ENCODE results near the gene ZPR1. TPM values are rescaled to one million over a fixed set of nuclear protein-coding genes. Genes with fewer than 3 reads are reported as not detected.

Gene ZPR1
- total RNA-seq, 6 donors from 2014 or later = 17.6 to 56.1 (median 34.4) TPM

GRCh38 chr11:116786966-116787365 lies 857 bp downstream of the ZPR1 start:
- TF ChIP-seq POLR2AphosphoS5 (IDR thresholded peaks at IDR 0.05) (no peak), POLR2A (IDR thresholded peaks at IDR 0.05) (no peak), EP300 (IDR thresholded peaks at IDR 0.05) (no peak), CTCF (IDR thresholded peaks at IDR 0.05) (no peak)
- peaks cover 17 to 40% (median 23%) of the 10 kb centered on the region in 4 donors for H3K4me1 ChIP-seq
- no peak for DNase-seq
- H3K27me3 ChIP-seq = no peaks in the 10 kb centered on the region
- ATAC-seq (ENCODE audit: low FRiP score in 2 of 2) = no peak
- peaks cover 31 to 49% (median 43%) of the 10 kb centered on the region in 4 donors for H3K36me3 ChIP-seq
- H3K4me3 ChIP-seq = peak overlapping the region; percentile 79 to 99 (median 97)
- H3K27ac ChIP-seq = peak overlapping the region in 2 of 4 donors; percentile 92 to 95
- no peaks in the 10 kb centered on the region for H3K9me3 ChIP-seq
- WGBS, 2 donors = 65 to 68% methylated on average over 5 of the region's 5 CpGs

DNA sequence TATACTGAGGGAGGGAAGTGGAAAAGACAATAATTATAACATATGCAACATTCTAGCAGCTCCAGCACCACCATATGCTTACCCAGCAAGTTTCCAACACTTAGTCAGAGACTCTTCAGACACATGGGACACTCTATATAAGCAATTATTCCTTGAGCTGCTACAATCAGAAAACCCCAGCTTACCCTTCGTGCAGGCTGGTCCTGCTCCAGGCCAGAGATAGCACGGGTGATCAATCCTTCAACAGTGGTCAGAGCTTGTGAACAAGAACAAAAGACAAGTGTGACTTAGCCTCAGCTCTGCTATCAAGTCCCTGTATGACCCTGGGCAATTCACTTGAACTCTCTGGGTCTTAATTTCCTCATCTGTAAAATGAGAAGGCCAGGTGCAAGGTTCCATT lies 1.5 kb downstream of the ZPR1 start:
- H3K4me3 ChIP-seq = no peak overlapping the region
- ATAC-seq (ENCODE audit: low FRiP score in 2 of 2) = no peak

DNA sequence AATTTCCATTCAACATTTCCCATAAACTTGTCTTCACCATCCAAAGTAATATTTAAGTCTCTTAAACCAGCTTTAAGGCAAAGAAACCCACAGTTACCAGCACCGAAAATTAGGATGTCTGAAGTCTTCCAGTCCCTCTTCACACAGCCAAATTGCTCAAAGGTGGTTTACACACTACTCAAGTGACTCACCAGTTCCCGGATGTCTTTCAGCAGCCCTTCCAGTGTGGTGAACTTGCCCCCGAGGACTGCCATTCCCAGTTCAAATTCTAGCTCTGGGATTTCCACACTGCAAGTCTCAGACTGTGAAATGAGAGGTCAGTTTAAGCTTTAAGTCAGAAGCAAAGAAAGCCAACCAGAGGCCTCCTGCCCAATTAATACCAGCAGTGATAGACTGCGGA lies 5.1 kb downstream of the ZPR1 start:
- H3K27ac ChIP-seq = no peak overlapping the region
- peaks cover 50 to 91% (median 76%) of the 10 kb centered on the region in 4 donors for H3K36me3 ChIP-seq
- H3K27me3 ChIP-seq = no peaks in the 10 kb centered on the region
- WGBS, 2 donors = 89 to 91% methylated on average over 4 of the region's 4 CpGs
- no peak for TF ChIP-seq POLR2AphosphoS5 (IDR thresholded peaks at IDR 0.05)
- TF ChIP-seq CTCF (IDR thresholded peaks at IDR 0.05) = no peak
- no peak for TF ChIP-seq POLR2A (IDR thresholded peaks at IDR 0.05)
- TF ChIP-seq EP300 (IDR thresholded peaks at IDR 0.05) = no peak
- H3K9me3 ChIP-seq = no peaks in the 10 kb centered on the region
- no peak for DNase-seq
- H3K4me1 ChIP-seq = peaks cover 9 to 18% (median 10%) of the 10 kb centered on the region in 4 donors
- no peak for ATAC-seq (ENCODE audit: low FRiP score in 2 of 2)
- H3K4me3 ChIP-seq = no peak overlapping the region

More for the DNA sequence above, 1.5 kb downstream of the ZPR1 start:
- no peak for TF ChIP-seq POLR2A (IDR thresholded peaks at IDR 0.05)
- TF ChIP-seq POLR2AphosphoS5 (IDR thresholded peaks at IDR 0.05) = no peak
- TF ChIP-seq EP300 (IDR thresholded peaks at IDR 0.05) = no peak
- no peak for TF ChIP-seq CTCF (IDR thresholded peaks at IDR 0.05)
- Histone ChIP-seq H3K9me3 (no peaks in the 10 kb centered on the region), H3K4me1 (peaks cover 12 to 34% (median 20%) of the 10 kb centered on the region in 4 donors), H3K36me3 (peaks cover 34 to 55% (median 49%) of the 10 kb centered on the region in 4 donors), H3K27me3 (no peaks in the 10 kb centered on the region), H3K27ac (no peak overlapping the region)
- no peak for DNase-seq
- 88 to 100% methylated on average over 2 of the region's 2 CpGs for WGBS, 2 donors

DNA sequence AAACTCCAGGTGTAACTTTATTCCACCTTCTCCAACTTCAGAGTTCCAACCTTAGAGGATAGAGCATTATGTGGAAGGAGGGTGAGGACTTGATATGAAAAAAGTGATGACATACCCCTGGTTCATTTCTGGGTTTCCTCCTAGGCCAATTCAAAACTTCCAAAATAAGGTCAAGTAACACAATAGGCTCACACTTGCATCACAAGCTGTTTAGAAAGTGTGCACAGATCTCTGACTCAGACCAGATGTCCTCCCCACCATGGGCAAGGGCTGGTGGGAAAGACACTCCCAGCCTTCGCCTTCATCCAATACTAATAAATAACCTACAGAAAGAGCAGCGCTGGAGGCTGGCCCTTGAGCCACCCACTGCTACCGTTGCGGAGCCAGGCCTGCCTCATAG lies 9.3 kb downstream of the ZPR1 start:
- no peak for ATAC-seq (ENCODE audit: low FRiP score in 2 of 2)
- peaks cover 0 to 7% (median 2%) of the 10 kb centered on the region in 4 donors for H3K4me1 ChIP-seq
- no peak overlapping the region for H3K4me3 ChIP-seq
- WGBS, 2 donors = 98 to 99% methylated on average over 4 of the region's 4 CpGs
- H3K27me3 ChIP-seq = no peaks in the 10 kb centered on the region
- H3K9me3 ChIP-seq = no peaks in the 10 kb centered on the region
- TF ChIP-seq EP300 (IDR thresholded peaks at IDR 0.05) = no peak
- no peak for TF ChIP-seq POLR2A (IDR thresholded peaks at IDR 0.05)
- TF ChIP-seq CTCF (IDR thresholded peaks at IDR 0.05) = no peak
- no peak for TF ChIP-seq POLR2AphosphoS5 (IDR thresholded peaks at IDR 0.05)
- no peak overlapping the region for H3K27ac ChIP-seq
- DNase-seq = no peak
- peaks cover 33 to 71% (median 49%) of the 10 kb centered on the region in 4 donors for H3K36me3 ChIP-seq

DNA sequence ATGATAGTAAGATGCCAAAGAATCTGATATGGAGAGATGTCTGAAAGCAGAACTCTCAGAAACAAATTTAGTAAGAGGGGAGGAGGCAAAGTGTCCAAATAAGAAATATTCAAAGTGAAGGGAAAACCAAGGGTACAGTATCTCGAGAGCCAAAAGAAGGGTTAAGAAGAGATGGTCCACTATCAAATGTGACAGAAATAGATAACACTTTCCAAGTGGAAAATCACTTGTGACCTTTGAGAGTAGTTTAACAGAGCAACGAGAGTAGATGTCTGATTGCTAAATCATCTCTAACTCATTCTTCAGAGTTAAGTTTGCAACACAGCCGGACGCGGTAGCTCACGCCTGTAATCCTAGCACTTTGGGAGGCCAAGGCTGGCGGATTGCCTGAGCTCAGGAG lies 10.8 kb downstream of the ZPR1 start:
- H3K4me1 ChIP-seq = peaks cover 0 to 10% (median 5%) of the 10 kb centered on the region in 4 donors
- H3K27me3 ChIP-seq = no peaks in the 10 kb centered on the region
- no peak overlapping the region for H3K27ac ChIP-seq
- TF ChIP-seq CTCF (IDR thresholded peaks at IDR 0.05) = no peak
- no peak for TF ChIP-seq POLR2AphosphoS5 (IDR thresholded peaks at IDR 0.05)
- no peak for TF ChIP-seq EP300 (IDR thresholded peaks at IDR 0.05)
- no peak for TF ChIP-seq POLR2A (IDR thresholded peaks at IDR 0.05)
- WGBS, 2 donors = 71 to 77% methylated on average over 7 of the region's 7 CpGs
- no peaks in the 10 kb centered on the region for H3K9me3 ChIP-seq
- peaks cover 20 to 56% (median 34%) of the 10 kb centered on the region in 4 donors for H3K36me3 ChIP-seq
- ATAC-seq (ENCODE audit: low FRiP score in 2 of 2) (no peak), DNase-seq (no peak)
- H3K4me3 ChIP-seq = no peak overlapping the region

Data from upper lobe of left lung (tissue), 6 donors.